Right lobe of liver (tissue), 4 donors: ENCODE data around the gene MYLK4.

Experiments used
- POLR2A ChIP-seq: fragments of 450-650 bp; IDR thresholded peaks from one replicate; pipeline ENCODE4 v1.6.1; 2017; ENCODE audit warnings: antibody characterized with exemption, mild to moderate bottlenecking
- TF ChIP-seq, protein P1 (sequence below), 4 donors: fragments of 200-600 bp in 3 of 4; fragments of 450-650 bp in 1 of 4; IDR thresholded peaks; one replicate each; pipeline versions ENCODE4 v1.5.1 to v1.8.0; 2016 to 2022; ENCODE audit warnings: antibody characterized with exemption in 4 of 4, mild to moderate bottlenecking in 2 of 4
- donor health status: DM: no; HTN: no; CAD: no.
- donor health status: DM: no; HTN: no; CAD: no.
- donor health status: DM: no; HTN: yes; CAD: no.

DNA sequence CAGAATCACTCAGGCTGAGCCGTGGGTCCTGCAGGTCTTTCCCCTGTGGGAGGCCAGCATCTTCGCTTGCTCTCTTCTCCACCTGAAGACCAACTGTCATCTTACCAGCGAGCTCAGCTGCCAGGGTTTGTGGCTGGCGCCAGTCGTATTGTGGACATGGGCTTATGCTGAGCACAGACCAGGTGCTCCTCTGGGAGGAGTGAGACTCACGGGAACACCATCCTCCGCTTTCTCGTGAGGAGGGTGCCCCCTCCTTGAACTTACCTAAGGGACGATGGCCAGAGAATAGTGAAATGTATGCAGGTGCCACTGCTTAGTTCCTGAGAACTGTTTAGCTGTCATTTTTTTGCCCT is 31.6 kb upstream of the MYLK4 start:
- TF ChIP-seq, protein P1, sequence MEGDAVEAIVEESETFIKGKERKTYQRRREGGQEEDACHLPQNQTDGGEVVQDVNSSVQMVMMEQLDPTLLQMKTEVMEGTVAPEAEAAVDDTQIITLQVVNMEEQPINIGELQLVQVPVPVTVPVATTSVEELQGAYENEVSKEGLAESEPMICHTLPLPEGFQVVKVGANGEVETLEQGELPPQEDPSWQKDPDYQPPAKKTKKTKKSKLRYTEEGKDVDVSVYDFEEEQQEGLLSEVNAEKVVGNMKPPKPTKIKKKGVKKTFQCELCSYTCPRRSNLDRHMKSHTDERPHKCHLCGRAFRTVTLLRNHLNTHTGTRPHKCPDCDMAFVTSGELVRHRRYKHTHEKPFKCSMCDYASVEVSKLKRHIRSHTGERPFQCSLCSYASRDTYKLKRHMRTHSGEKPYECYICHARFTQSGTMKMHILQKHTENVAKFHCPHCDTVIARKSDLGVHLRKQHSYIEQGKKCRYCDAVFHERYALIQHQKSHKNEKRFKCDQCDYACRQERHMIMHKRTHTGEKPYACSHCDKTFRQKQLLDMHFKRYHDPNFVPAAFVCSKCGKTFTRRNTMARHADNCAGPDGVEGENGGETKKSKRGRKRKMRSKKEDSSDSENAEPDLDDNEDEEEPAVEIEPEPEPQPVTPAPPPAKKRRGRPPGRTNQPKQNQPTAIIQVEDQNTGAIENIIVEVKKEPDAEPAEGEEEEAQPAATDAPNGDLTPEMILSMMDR (IDR thresholded peaks at IDR 0.05), result no peak
- TF ChIP-seq POLR2A, result no peak
